ENCODE data around the gene ENO1.

DNA sequence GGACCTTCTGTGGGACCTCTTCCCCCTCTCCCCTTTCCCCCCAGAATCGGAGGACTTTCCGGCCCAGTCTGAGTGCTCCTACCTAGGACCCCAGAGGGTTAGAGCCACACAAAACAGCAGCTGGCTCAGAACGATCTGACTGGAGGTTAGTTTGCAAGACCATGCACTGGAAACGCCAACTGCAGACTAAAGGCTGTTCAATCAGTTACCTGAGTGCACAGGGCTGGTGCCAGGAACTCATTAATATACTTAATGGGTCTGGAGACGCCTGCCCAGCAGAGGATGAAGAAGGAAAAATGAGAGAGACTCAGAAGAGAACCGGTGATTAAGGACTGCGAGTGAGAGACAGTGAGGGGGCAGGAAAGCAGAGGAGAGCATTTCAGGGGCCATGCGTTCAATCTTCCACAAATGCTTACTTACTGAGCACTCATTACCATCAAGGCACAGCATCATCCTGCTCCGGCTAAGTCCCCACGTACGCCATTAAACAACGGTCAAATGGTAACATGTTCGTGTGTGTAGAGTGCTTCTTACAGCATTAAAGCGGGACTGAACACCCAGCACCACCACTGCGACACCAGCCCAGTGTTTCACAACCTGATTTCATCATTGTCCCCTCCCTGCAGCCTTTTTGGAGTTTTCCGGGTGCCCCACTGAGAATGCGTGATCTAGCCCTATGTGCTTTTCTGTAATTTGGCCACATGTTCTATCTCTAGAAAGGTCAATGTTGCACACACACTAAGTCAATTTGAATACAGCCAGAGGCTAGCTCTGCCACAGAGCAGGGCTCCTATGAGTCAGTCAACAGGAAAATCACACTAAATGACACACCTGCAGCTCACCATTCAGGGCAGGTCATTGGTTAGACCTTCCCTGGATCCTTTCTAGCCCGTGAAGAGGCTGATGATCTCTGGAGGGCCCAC is 7.6 kb downstream of the ENO1 start:
- TF ChIP-seq, protein P1, sequence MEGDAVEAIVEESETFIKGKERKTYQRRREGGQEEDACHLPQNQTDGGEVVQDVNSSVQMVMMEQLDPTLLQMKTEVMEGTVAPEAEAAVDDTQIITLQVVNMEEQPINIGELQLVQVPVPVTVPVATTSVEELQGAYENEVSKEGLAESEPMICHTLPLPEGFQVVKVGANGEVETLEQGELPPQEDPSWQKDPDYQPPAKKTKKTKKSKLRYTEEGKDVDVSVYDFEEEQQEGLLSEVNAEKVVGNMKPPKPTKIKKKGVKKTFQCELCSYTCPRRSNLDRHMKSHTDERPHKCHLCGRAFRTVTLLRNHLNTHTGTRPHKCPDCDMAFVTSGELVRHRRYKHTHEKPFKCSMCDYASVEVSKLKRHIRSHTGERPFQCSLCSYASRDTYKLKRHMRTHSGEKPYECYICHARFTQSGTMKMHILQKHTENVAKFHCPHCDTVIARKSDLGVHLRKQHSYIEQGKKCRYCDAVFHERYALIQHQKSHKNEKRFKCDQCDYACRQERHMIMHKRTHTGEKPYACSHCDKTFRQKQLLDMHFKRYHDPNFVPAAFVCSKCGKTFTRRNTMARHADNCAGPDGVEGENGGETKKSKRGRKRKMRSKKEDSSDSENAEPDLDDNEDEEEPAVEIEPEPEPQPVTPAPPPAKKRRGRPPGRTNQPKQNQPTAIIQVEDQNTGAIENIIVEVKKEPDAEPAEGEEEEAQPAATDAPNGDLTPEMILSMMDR (conservative IDR thresholded peaks at IDR 0.05) = no peak
- no peak for TF ChIP-seq ZFX (IDR thresholded peaks at IDR 0.05)
